A673 (cell line): ENCODE data around the gene PLXND1. TPM values are rescaled to one million over a fixed set of nuclear protein-coding genes. Genes with fewer than 3 reads are reported as not detected.

ENCODE experiments used
- BruUV-seq: library from RNA; stranded (reverse); fragments of 400-500 nt; replicated peaks from 2 replicates; lab custom pipeline; 2021; lab: Mats Ljungman, UMichigan
- CTCF ChIA-PET: fragments of 300-600 bp; sonication (Branson Sonifier 250); formaldehyde crosslinking; loops from one replicate; lab custom pipeline; 2022; ENCODE audit warnings: antibody characterized with exemption; lab: Charles Lee
- POLR2A ChIA-PET: fragments of 300-600 bp; sonication (Branson Sonifier 250); formaldehyde crosslinking; loops from one replicate; lab custom pipeline; 2022; ENCODE audit warnings: antibody characterized with exemption; ENCODE audit not compliant: low non-redundant PET; lab: Charles Lee
- DNase-seq: peaks from one replicate; pipeline ENCODE4 v3.0.0-alpha.2; 2015; ENCODE audit warnings: low spot score
- H3K27ac ChIP-seq: fragments of 200-600 bp; sonication (generic); 2 replicates; pipeline ENCODE4 v1.5.1; 2016; ENCODE audit warnings: mixed run types, low read depth, mild to moderate bottlenecking, mixed read lengths, antibody characterized with exemption, low read length; ENCODE audit not compliant: poor library complexity, severe bottlenecking
- H3K27me3 ChIP-seq: fragments of 200-600 bp; sonication (generic); replicated peaks from 2 replicates; pipeline ENCODE4 v1.6.1; 2017; ENCODE audit warnings: mixed run types, low read depth, mild to moderate bottlenecking, mixed read lengths, antibody characterized with exemption, low read length; ENCODE audit not compliant: insufficient read depth, poor library complexity
- H3K36me3 ChIP-seq: fragments of 200-600 bp; sonication (generic); 2 replicates; pipeline ENCODE4 v1.6.1; 2016; ENCODE audit warnings: mixed run types, mild to moderate bottlenecking, mixed read lengths, antibody characterized with exemption, low read length; ENCODE audit not compliant: insufficient read depth, poor library complexity, severe bottlenecking
- H3K4me1 ChIP-seq: fragments of 200-600 bp; sonication (generic); 2 replicates; pipeline ENCODE4 v1.6.1; 2017; ENCODE audit warnings: mixed run types, mild to moderate bottlenecking, mixed read lengths, antibody characterized with exemption, low read length; ENCODE audit not compliant: insufficient read depth, poor library complexity, severe bottlenecking
- H3K4me3 ChIP-seq: fragments of 200-600 bp; sonication (generic); 2 replicates; pipeline ENCODE4 v1.5.1; 2016; ENCODE audit warnings: low read depth, mixed run types, mild to moderate bottlenecking, mixed read lengths, low read length; ENCODE audit not compliant: poor library complexity, severe bottlenecking
- H3K9me3 ChIP-seq: fragments of 200-600 bp; sonication (generic); 2 replicates; pipeline ENCODE4 v1.6.1; 2016; ENCODE audit warnings: mixed run types, low read depth, mild to moderate bottlenecking, mixed read lengths, antibody characterized with exemption, low read length; ENCODE audit not compliant: poor library complexity, severe bottlenecking
- CTCF ChIP-seq: fragments of 300-800, 200-600 bp; sonication (generic); conservative IDR thresholded peaks from 2 replicates; pipeline ENCODE4 v1.5.1; 2017; ENCODE audit warnings: low read depth, mild to moderate bottlenecking, antibody characterized with exemption, low read length, moderate library complexity, mixed read lengths
- EZH2 ChIP-seq: fragments of 200-600 bp; sonication (generic); IDR thresholded peaks from 2 replicates; pipeline ENCODE4 v1.6.1; 2017; ENCODE audit warnings: borderline replicate concordance, low read depth, mild to moderate bottlenecking, mixed read lengths, antibody characterized with exemption, low read length; ENCODE audit not compliant: poor library complexity, severe bottlenecking
- intact Hi-C: fragments of 100-400 bp; cut with micrococcal nuclease; formaldehyde crosslinking; loops from one replicate; pipeline ENCODE4 v1.10.0; 2022; ENCODE audit not compliant: unreplicated experiment
- total RNA-seq: library from RNA; stranded (reverse); gene quantifications from 2 replicates; pipeline ENCODE4 v1.2.3, GENCODE V29; 2021

Gene PLXND1
- total RNA-seq, 1 experiment from 2014 or later = 31.5 TPM

- CTCF ChIA-PET = no interaction called here
- TF ChIP-seq EZH2 (no peak), CTCF (no peak)
- no peak within 1 kb of the TSS for H3K27ac ChIP-seq
- no peaks in the 10 kb centered on the region for H3K4me1 ChIP-seq
- no peak for DNase-seq
- no peaks in the 10 kb centered on the region for H3K27me3 ChIP-seq
- POLR2A ChIA-PET = no interaction called here
- no TSS peak for BruUV-seq
- intact Hi-C loops = no loop called here
- H3K9me3 ChIP-seq = no peaks in the 10 kb centered on the region
- no peak within 1 kb of the TSS for H3K4me3 ChIP-seq
- no peaks in the 10 kb centered on the region for H3K36me3 ChIP-seq
Observed at GRCh38 chr3:129543156-129543790, 63.2 kb downstream of the PLXND1 start, which contains the start of gene H1-8. H1-8 (plus strand) TSS chr3:129543175; CDS start chr3:129543219, 44 bp downstream.

GRCh38 chr3:129542747-129543146 lies 63.7 kb downstream of the PLXND1 start:
- no peaks in the 10 kb centered on the region for H3K36me3 ChIP-seq
- intact Hi-C loops = no loop called here
- POLR2A ChIA-PET = no interaction called here
- H3K4me1 ChIP-seq = no peaks in the 10 kb centered on the region
- H3K4me3 ChIP-seq = no peak overlapping the region
- no peaks in the 10 kb centered on the region for H3K9me3 ChIP-seq
- no peak for DNase-seq
- CTCF ChIA-PET = no interaction called here
- no TSS peak for BruUV-seq
- no peaks in the 10 kb centered on the region for H3K27me3 ChIP-seq
- H3K27ac ChIP-seq = no peak overlapping the region
- TF ChIP-seq EZH2 (no peak), CTCF (no peak)

- Histone ChIP-seq H3K27me3 (no peaks in the 10 kb centered on the region), H3K27ac (no peak overlapping the region), H3K36me3 (no peaks in the 10 kb centered on the region), H3K4me1 (no peaks in the 10 kb centered on the region), H3K9me3 (no peaks in the 10 kb centered on the region), H3K4me3 (no peak overlapping the region)
- intact Hi-C loops = no loop called here
- BruUV-seq = no TSS peak
- ChIA-PET POLR2A (no interaction called here), CTCF (no interaction called here)
- TF ChIP-seq CTCF = no peak
- TF ChIP-seq EZH2 = no peak
- DNase-seq = no peak
Observed at GRCh38 chr3:129540776-129541516, 65.5 kb downstream of the PLXND1 start.
